Measurements from ENCODE around the gene MIGA2.
A peak's percentile ranks its signal among the peaks of the same experiment; 100 is the strongest.

MIGA2 gene

GRCh38 chr9:129010267-129010975 is 26.0 kb upstream of the MIGA2 start:
- FAIRE-seq, result no peak
- DNase-seq (ENCODE audit: extremely low spot score, insufficient read length, low read depth), result no peak

GRCh38 chr9:129011170-129011569 is 25.3 kb upstream of the MIGA2 start:
- no peak for DNase-seq (ENCODE audit: extremely low spot score, insufficient read length, low read depth)
- no peak for FAIRE-seq

- no peak for DNase-seq (ENCODE audit: extremely low spot score, insufficient read length, low read depth)
- no peak for FAIRE-seq
Observed at GRCh38 chr9:129011761-129012181, 24.7 kb upstream of the MIGA2 start.

GRCh38 chr9:129012343-129012742 is 24.1 kb upstream of the MIGA2 start:
- no peak for DNase-seq (ENCODE audit: extremely low spot score, insufficient read length, low read depth)
- FAIRE-seq, result no peak

GRCh38 chr9:129012893-129013448 is 23.5 kb upstream of the MIGA2 start:
- FAIRE-seq (no peak), DNase-seq (ENCODE audit: extremely low spot score, insufficient read length, low read depth) (no peak)

GRCh38 chr9:129013674-129014073 is 22.8 kb upstream of the MIGA2 start:
- DNase-seq (ENCODE audit: extremely low spot score, insufficient read length, low read depth), result no peak
- no peak for FAIRE-seq

GRCh38 chr9:129014124-129014523 is 22.3 kb upstream of the MIGA2 start:
- no peak for FAIRE-seq
- no peak for DNase-seq (ENCODE audit: extremely low spot score, insufficient read length, low read depth)

- no peak for DNase-seq (ENCODE audit: extremely low spot score, insufficient read length, low read depth)
- FAIRE-seq, result no peak
Observed at GRCh38 chr9:129014608-129015007, 21.8 kb upstream of the MIGA2 start.

GRCh38 chr9:129021091-129021490 is 15.3 kb upstream of the MIGA2 start:
- DNase-seq (ENCODE audit: extremely low spot score, insufficient read length, low read depth) (no peak), FAIRE-seq (peak; percentile 54)

- FAIRE-seq, result no peak
Observed at GRCh38 chr9:129022037-129022436, 14.4 kb upstream of the MIGA2 start.

GRCh38 chr9:129023036-129023907 is 13.2 kb upstream of the MIGA2 start:
- DNase-seq (ENCODE audit: extremely low spot score, insufficient read length, low read depth) (no peak), FAIRE-seq (no peak)

More at GRCh38 chr9:129022037-129022436, 14.4 kb upstream of the MIGA2 start:
- DNase-seq (ENCODE audit: extremely low spot score, insufficient read length, low read depth), result no peak

- FAIRE-seq (no peak), DNase-seq (ENCODE audit: extremely low spot score, insufficient read length, low read depth) (no peak)
Observed at GRCh38 chr9:129023908-129024233, 12.6 kb upstream of the MIGA2 start.

GRCh38 chr9:129026442-129027223 is 9.8 kb upstream of the MIGA2 start:
- no peak for FAIRE-seq

GRCh38 chr9:129027224-129027684 is 9.2 kb upstream of the MIGA2 start:
- FAIRE-seq (no peak), DNase-seq (ENCODE audit: extremely low spot score, insufficient read length, low read depth) (no peak)

More at GRCh38 chr9:129026442-129027223, 9.8 kb upstream of the MIGA2 start:
- no peak for DNase-seq (ENCODE audit: extremely low spot score, insufficient read length, low read depth)

- DNase-seq (ENCODE audit: extremely low spot score, insufficient read length, low read depth) (no peak), FAIRE-seq (no peak)
Observed at GRCh38 chr9:129027685-129028191, 8.7 kb upstream of the MIGA2 start.

GRCh38 chr9:129028192-129028966 is 8.0 kb upstream of the MIGA2 start, which contains the start of gene SH3GLB2:
SH3GLB2 (minus strand) TSS chr9:129028331; CDS start chr9:129028154, 177 bp downstream.
- peak; percentile 82 for FAIRE-seq
- DNase-seq (ENCODE audit: extremely low spot score, insufficient read length, low read depth), result peak; percentile 91

GRCh38 chr9:129030191-129030590 is 6.2 kb upstream of the MIGA2 start:
- no peak for DNase-seq (ENCODE audit: extremely low spot score, insufficient read length, low read depth)

GRCh38 chr9:129031514-129031913 is 4.9 kb upstream of the MIGA2 start:
- no peak for DNase-seq (ENCODE audit: extremely low spot score, insufficient read length, low read depth)
- FAIRE-seq, result no peak

More at GRCh38 chr9:129030191-129030590, 6.2 kb upstream of the MIGA2 start:
- no peak for FAIRE-seq

- FAIRE-seq (no peak), DNase-seq (ENCODE audit: extremely low spot score, insufficient read length, low read depth) (no peak)
Observed at GRCh38 chr9:129032541-129033159, 3.8 kb upstream of the MIGA2 start.
